ENCODE data around the gene TAS2R60. TPM values are rescaled to one million over a fixed set of nuclear protein-coding genes. Genes with fewer than 3 reads are reported as not detected.
"Not testable (repeated sequence)": the region's sequence is repeated elsewhere in the genome, so short reads cannot be mapped to it uniquely, and the experiment has no call there.

The TAS2R60 gene
- total and polyA plus RNA-seq, 12 donors, result not detected

DNA sequence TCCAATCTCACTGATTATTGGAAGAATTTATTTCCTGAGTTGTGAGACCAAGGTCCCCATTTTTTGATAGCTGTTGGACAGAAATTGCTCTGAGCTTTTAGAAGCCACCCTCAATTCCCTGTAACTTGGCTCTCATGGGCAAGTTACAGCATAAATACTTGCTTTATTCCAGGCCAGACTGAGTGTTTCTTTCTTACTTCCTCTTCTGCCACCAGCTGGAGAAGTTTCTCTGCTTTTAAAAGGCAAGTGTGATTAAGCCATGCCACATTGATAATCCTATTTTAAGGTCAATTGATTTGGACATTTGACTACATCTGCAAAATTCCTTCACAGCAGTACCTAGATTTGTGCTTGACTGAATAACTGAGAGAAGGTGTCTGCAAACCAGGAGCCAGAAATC lies 20.3 kb downstream of the TAS2R60 start:
- H3K4me1 ChIP-seq, result peaks cover 0 to 7% (median 0%) of the 10 kb centered on the region in 9 donors
- H3K27me3 ChIP-seq, result no peaks in the 10 kb centered on the region
- DNase-seq (no peak), ATAC-seq (no peak)
- TF ChIP-seq, protein P1, sequence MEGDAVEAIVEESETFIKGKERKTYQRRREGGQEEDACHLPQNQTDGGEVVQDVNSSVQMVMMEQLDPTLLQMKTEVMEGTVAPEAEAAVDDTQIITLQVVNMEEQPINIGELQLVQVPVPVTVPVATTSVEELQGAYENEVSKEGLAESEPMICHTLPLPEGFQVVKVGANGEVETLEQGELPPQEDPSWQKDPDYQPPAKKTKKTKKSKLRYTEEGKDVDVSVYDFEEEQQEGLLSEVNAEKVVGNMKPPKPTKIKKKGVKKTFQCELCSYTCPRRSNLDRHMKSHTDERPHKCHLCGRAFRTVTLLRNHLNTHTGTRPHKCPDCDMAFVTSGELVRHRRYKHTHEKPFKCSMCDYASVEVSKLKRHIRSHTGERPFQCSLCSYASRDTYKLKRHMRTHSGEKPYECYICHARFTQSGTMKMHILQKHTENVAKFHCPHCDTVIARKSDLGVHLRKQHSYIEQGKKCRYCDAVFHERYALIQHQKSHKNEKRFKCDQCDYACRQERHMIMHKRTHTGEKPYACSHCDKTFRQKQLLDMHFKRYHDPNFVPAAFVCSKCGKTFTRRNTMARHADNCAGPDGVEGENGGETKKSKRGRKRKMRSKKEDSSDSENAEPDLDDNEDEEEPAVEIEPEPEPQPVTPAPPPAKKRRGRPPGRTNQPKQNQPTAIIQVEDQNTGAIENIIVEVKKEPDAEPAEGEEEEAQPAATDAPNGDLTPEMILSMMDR (IDR thresholded peaks at IDR 0.05), result no peak
- peaks cover 0 to 16% (median 0%) of the 10 kb centered on the region in 11 donors for H3K9me3 ChIP-seq
- no peak overlapping the region for H3K27ac ChIP-seq
- no peak overlapping the region for H3K4me3 ChIP-seq
- no peaks in the 10 kb centered on the region for H3K36me3 ChIP-seq
- intact Hi-C loops (cut with DNase I), result no loop called here

DNA sequence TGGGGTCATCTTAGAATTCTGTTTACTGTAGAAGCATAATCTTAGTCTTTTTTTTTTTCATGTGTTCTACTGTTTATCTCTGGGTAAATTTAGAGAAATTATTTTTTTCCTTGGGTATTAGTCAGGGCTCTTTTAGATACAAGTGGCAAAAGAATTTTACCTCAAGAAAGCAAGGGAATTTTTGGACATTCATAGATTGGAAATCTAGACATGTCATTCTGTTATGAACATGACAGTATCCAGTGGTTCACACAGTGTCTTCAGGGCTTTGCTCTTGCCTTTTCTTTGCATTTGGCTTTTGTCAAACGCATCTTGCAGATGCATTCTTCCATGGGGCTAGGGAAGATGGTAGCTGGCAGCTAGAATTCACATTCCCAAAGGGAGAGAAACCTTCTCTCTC lies 20.7 kb downstream of the TAS2R60 start:
- Histone ChIP-seq H3K4me1 (peaks cover 0 to 5% (median 0%) of the 10 kb centered on the region in 9 donors), H3K36me3 (no peaks in the 10 kb centered on the region), H3K4me3 (no peak overlapping the region), H3K27me3 (no peaks in the 10 kb centered on the region), H3K9me3 (peaks cover 0 to 16% (median 0%) of the 10 kb centered on the region in 11 donors), H3K27ac (no peak overlapping the region)
- intact Hi-C loops (cut with DNase I), result no loop called here
- TF ChIP-seq, protein P1 (IDR thresholded peaks at IDR 0.05), result no peak
- DNase-seq, result no peak
- WGBS, 2 donors, result 77 to 78% methylated on average over 1 of the region's 1 CpG
- ATAC-seq, result no peak

DNA sequence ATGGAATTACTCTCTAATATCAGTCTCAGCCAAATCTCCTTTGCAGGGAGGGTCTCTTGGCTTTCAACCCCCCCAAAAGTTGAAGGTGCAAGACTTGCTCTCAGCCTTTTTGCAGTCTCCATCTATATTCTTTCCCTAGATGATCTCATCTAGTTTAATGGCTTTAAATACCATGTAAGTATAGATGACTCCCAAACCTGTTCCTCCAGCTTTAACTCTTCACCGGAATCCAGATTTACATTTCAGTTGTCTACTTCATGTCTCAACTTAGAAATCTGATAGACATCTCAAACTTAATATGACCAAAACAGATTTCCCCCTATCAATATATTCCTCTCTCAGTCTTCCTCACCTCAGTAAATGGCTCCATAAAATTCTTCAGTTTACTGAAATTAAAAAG lies 24.5 kb downstream of the TAS2R60 start:
- Histone ChIP-seq H3K27me3 (no peaks in the 10 kb centered on the region), H3K9me3 (peaks cover 0 to 16% (median 5%) of the 10 kb centered on the region in 11 donors), H3K4me1 (peaks cover 0 to 5% (median 0%) of the 10 kb centered on the region in 9 donors), H3K36me3 (no peaks in the 10 kb centered on the region), H3K4me3 (no peak overlapping the region), H3K27ac (no peak overlapping the region)
- intact Hi-C loops (cut with DNase I), result no loop called here
- DNase-seq, result no peak
- 93 to 98% methylated on average over 1 of the region's 1 CpG for WGBS, 2 donors
- ATAC-seq, result no peak
- TF ChIP-seq, protein P1 (IDR thresholded peaks at IDR 0.05), result no peak

DNA sequence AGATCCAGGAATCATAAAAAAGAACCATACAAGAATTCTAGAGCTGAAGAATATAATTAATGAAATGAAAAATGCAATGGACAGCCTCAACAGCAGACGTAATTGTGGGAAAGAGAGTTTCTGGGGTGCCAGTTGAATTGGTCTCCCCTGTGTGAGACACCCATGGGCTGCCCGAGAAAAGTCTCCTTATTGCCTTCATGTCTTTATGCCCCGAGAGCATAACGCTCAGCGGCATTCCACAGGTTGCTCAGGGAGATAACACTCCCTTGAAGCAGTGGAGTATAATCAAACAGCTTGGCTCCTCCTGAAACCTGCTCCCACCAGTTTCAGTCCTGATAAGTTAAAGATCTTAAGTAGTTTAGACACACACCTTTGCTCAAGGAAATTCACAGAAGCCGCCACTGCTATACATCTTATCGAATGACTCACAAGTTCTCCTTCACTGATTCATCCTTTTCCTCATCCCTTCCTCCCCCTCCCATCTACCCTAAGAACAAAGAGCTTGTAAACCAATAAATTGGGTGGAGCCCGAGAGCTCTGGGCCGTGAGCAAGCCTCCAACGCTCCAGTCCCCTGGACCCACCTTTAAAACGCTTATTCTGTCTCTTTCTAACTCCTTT lies 28.9 kb downstream of the TAS2R60 start:
- H3K4me3 ChIP-seq, result not testable (repeated sequence)
- WGBS, 2 donors, result 83 to 85% methylated on average over 11 of the region's 11 CpGs

DNA sequence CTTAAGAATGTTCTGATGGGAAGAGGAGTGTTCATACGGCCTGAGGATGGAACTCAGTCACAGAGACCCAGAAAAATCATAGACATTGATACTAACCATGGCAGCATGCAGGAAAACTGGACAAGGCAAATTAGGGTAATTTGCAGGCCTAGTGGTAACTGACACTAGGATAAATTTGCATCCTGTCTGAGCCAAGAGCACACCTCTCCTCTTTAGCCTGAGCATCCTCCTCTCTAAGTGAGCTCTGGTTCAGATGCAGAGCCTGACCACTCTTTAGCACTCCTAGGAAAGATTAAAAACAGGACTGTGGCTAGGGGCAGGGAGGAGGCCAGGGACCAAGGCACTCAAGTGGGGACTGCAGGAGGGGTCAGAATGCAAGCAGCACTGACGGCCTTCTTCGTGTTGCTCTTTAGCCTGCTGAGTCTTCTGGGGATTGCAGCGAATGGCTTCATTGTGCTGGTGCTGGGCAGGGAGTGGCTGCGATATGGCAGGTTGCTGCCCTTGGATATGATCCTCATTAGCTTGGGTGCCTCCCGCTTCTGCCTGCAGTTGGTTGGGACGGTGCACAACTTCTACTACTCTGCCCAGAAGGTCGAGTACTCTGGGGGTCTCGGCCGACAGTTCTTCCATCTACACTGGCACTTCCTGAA lies 34.4 kb downstream of the TAS2R60 start, which contains the start of gene TAS2R41:
Gene TAS2R41, plus strand, starts transcription at position 373 of the 650 bp plus-strand sequence. Its CDS starts 0 bp downstream, at position 373.
- intact Hi-C loops (cut with DNase I), result no loop called here
- peaks cover 0 to 20% (median 0%) of the 10 kb centered on the region in 11 donors for H3K9me3 ChIP-seq
- TF ChIP-seq, protein P1 (IDR thresholded peaks at IDR 0.05), result no peak
- DNase-seq (no peak), ATAC-seq (no peak)
- H3K36me3 ChIP-seq, result no peaks in the 10 kb centered on the region
- 68 to 77% methylated on average over 10 of the region's 10 CpGs for WGBS, 2 donors
- H3K27me3 ChIP-seq, result no peaks in the 10 kb centered on the region
- H3K4me3 ChIP-seq, result no peak within 1 kb of the TSS
- H3K4me1 ChIP-seq, result peaks cover 0 to 6% (median 0%) of the 10 kb centered on the region in 9 donors
- H3K27ac ChIP-seq, result no peak within 1 kb of the TSS

More for the DNA sequence above, 28.9 kb downstream of the TAS2R60 start:
- ATAC-seq; H3K27me3 ChIP-seq; intact Hi-C loops (cut with DNase I); DNase-seq; H3K4me1 ChIP-seq; H3K27ac ChIP-seq; H3K36me3 ChIP-seq: not testable (repeated sequence)
- peaks cover 0 to 34% (median 6%) of the 10 kb centered on the region in 11 donors for H3K9me3 ChIP-seq

Data from heart right ventricle (tissue), 16 donors.